Motor neuron (in vitro differentiated cells): Measurements from ENCODE around the gene SAMMSON. TPM values are rescaled to one million over a fixed set of nuclear protein-coding genes. Genes with fewer than 3 reads are reported as not detected.

Source experiments
- ATAC-seq, 8 experiments: fragments of 200-7000 bp; cut with Tn5 transposase; replicated peaks in 6 of 8; 2 replicates each; pipeline ENCODE4 v1.8.0; 2021; ENCODE audit warnings: mild to moderate bottlenecking in 8 of 8, moderate library complexity in 8 of 8
- H3K27ac ChIP-seq, 2 donors: fragments of 250-450 bp; sonication (Bioruptor Pico); 2 replicates each; pipeline ENCODE4 v1.9.0; 2021; ENCODE audit warnings: antibody characterized with exemption in 2 of 2, mild to moderate bottlenecking in 2 of 2, moderate library complexity in 1 of 2
- H3K4me1 ChIP-seq, 2 donors: fragments of 250-450 bp; sonication (Bioruptor Pico); replicated peaks in 1 of 2; 2 replicates each; pipeline ENCODE4 v1.6.1; 2021; ENCODE audit warnings: antibody characterized with exemption in 2 of 2, mild to moderate bottlenecking in 2 of 2, moderate library complexity in 1 of 2
- H3K4me3 ChIP-seq, 5 donors: fragments of 250-450 bp; sonication (Bioruptor Pico); 2 replicates each; pipeline ENCODE4 v1.9.0; 2021; ENCODE audit warnings: antibody characterized with exemption in 5 of 5, mild to moderate bottlenecking in 5 of 5, moderate library complexity in 4 of 5
- WGBS, 10 experiments: fragments of 450-650 bp; shearing (Covaris generic); methylation state at CpG; one replicate each; pipeline ENCODE4 v1.0.0; 2022; 5-methylcytosine and 5-hydroxymethylcytosine counted together
- in situ Hi-C, 9 experiments: fragments of 400-800 bp; cut with MboI; loops; one replicate each; pipeline ENCODE4 v1.15.0; 2021; ENCODE audit warnings: low sequenced_read_pairs in 9 of 9, low pct_unique_long_range_greater_than_20kb in 2 of 9; ENCODE audit not compliant: unreplicated experiment in 9 of 9
- total RNA-seq, 8 experiments: library from RNA; unstranded; fragments of 300-600 nt; gene quantifications; 2 replicates each; pipeline versions ENCODE4 v1.2.3 to v1.2.4, GENCODE V29; 2022

The SAMMSON gene
- total RNA-seq, 8 experiments from 2014 or later = 0.36 to 2.8 (median 0.66) TPM; not detected in 2

- in situ Hi-C loops = loop anchor here in 5 of 9 experiments (25.0 kb wide), 2 partner anchors 1591 to 1616 kb away; no protein-coding TSS in a partner anchor
- ATAC-seq = peak in 4 of 8 experiments; percentile 17 to 31 (median 28)
- H3K4me1 ChIP-seq = peaks cover 6 to 36% of the 10 kb centered on the region in 2 donors
- H3K27ac ChIP-seq = no peak overlapping the region
- no peak overlapping the region for H3K4me3 ChIP-seq
- 10 to 56% (median 24%) methylated on average over 3 to 4 of the region's 4 CpGs; no CpG with 5 or more reads in 2 of the 10 experiments for WGBS, 10 experiments
These were observed 71.6 kb downstream of the SAMMSON start for GRCh38 chr3:70071138-70071537.

DNA sequence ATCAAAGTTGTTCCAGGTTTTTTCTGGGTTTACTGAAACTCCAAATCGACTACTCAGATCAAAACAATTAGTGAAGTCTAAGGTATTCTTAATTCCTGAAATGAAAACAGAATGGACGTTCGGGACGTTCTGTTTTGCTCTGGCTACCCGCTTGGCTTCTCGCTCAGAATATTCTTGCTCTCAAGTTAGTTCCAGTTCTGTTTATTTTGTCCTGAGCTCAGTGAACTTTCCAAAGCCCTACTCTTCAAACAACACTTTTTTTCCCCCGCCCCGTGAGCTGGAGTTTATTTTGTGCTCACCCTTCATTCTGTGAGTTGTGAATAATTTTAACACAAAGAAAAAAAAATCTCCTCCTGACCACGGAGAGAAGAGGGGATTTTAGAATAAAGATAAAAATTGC, 72.6 kb downstream of the SAMMSON start:
- in situ Hi-C loops = loop anchor here in 5 of 9 experiments (25.0 kb wide), 2 partner anchors 1590 to 1615 kb away; no protein-coding TSS in a partner anchor
- H3K4me3 ChIP-seq = peak overlapping the region in 2 of 5 donors; percentile 10 to 14
- peak in 1 of 8 experiments; percentile 35 for ATAC-seq
- WGBS, 10 experiments = 0 to 72% (median 20%) methylated on average over 2 to 9 of the region's 9 CpGs
- no peak overlapping the region for H3K27ac ChIP-seq
- peaks cover 6 to 44% of the 10 kb centered on the region in 2 donors for H3K4me1 ChIP-seq

- no peak overlapping the region for H3K27ac ChIP-seq
- no peak for ATAC-seq
- in situ Hi-C loops = loop anchor here in 5 of 9 experiments (25.0 kb wide), 2 partner anchors 1590 to 1615 kb away; no protein-coding TSS in a partner anchor
- H3K4me1 ChIP-seq = peaks cover 6 to 39% of the 10 kb centered on the region in 2 donors
- H3K4me3 ChIP-seq = no peak overlapping the region
- 44 to 92% (median 81%) methylated on average over 1 to 2 of the region's 2 CpGs for WGBS, 10 experiments
These were observed 73.2 kb downstream of the SAMMSON start for GRCh38 chr3:70072754-70073153.

DNA sequence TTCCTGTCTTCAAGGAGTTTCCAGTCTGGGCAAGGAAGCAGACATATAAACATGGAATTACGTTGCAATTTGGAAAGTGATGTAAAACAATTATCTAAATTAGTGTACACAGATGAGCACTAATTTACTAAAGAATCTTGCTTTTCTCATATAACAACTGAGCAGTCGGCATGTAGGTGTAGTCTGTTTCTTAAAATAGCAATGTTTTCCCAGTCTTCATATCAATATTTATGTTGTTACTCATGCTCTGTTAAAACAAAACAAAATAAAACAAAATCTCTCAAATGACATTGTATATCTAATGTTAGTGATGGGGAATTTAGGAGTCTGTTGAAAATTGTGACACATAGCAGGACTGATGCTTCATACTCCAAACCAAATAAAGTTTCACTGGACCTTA, 75.6 kb downstream of the SAMMSON start:
- H3K4me3 ChIP-seq = no peak overlapping the region
- H3K4me1 ChIP-seq = peaks cover 6 to 26% of the 10 kb centered on the region in 2 donors
- ATAC-seq = peak in 2 of 8 experiments; percentile 50 to 56
- WGBS, 10 experiments = 0 to 100% (median 90%) methylated on average over 1 to 2 of the region's 2 CpGs; no CpG with 5 or more reads in 1 of the 10 experiments
- in situ Hi-C loops = loop anchor here in 4 of 9 experiments (25.0 kb wide), 2 partner anchors 287 to 462 kb away; no protein-coding TSS in a partner anchor
- no peak overlapping the region for H3K27ac ChIP-seq

DNA sequence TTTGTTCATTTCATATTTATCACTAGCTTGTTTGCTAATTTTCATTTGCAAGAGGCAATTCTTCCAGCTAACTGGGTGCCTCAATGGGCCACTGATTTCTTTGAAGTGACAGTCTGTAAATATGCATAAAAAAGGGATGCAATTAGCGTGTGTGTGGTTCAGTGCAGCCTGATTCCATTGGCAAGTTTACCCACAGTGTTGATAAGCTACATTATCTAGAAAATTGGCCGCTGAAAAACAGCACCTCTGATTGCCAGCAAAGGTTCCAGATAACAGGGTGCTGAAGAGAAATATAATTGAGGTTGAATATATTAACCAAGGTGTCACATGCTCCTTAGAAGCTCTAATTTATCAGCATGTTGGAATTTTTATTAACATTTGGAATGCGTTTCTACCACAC, 76.9 kb downstream of the SAMMSON start:
- no peak overlapping the region for H3K27ac ChIP-seq
- no peak for ATAC-seq
- H3K4me3 ChIP-seq = no peak overlapping the region
- in situ Hi-C loops = loop anchor here in 4 of 9 experiments (25.0 kb wide), 2 partner anchors 286 to 461 kb away; no protein-coding TSS in a partner anchor
- peaks cover 2 to 17% of the 10 kb centered on the region in 2 donors for H3K4me1 ChIP-seq
- WGBS, 10 experiments = 11 to 73% (median 52%) methylated on average over 1 to 3 of the region's 3 CpGs; no CpG with 5 or more reads in 1 of the 10 experiments

GRCh38 chr3:70078778-70079177, 79.2 kb downstream of the SAMMSON start:
- in situ Hi-C loops = loop anchor here in 4 of 9 experiments (25.0 kb wide), 2 partner anchors 284 to 459 kb away; no protein-coding TSS in a partner anchor
- WGBS, 10 experiments = 0 to 100% (median 90%) methylated on average over 1 to 3 of the region's 3 CpGs; no CpG with 5 or more reads in 1 of the 10 experiments
- no peak for ATAC-seq
- Histone ChIP-seq H3K4me1 (peaks cover 0 to 8% of the 10 kb centered on the region in 2 donors), H3K27ac (no peak overlapping the region), H3K4me3 (no peak overlapping the region)

DNA sequence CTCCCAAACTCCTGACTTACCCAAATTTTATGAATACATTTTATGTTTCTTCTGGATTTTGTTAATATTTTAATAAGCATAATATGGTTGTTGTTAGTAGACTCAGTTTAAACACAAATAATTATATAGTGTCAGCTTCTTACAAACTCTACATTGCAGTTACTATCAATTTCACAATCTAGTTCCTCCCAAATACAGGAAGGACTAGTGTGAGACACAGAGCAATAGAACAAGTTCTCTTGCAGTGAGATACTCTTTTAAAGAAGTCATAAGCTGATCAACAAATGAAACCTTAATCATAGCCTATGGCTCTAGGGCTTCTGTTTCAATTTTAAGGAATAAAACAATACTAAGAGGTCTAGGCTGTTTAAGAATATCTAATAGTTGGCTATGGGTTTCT, 86.1 kb downstream of the SAMMSON start:
- ATAC-seq = no peak

DNA sequence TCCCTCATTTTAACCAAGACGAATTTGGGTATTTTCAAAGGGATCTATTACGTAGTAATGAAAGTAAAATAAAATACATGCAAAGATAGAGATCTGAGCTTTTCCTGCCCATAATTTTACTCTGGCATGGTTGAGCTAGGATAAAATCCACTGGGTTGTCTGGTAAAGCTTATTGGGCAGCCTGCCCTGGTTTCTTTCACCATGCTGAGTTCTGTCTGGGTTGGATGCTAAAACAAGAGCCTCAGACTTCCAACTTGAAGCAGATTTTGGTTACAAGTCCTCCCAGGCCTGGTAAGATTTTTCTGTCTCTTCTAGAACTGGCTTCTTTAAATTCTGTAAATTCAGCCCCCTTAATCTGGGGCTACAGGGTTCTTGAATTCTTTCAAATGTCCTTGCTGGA, 86.8 kb downstream of the SAMMSON start:
- Histone ChIP-seq H3K4me3 (no peak overlapping the region), H3K4me1 (peaks cover 5 to 11% of the 10 kb centered on the region in 2 donors), H3K27ac (no peak overlapping the region)
- in situ Hi-C loops = loop anchor here in 4 of 9 experiments (25.0 kb wide), 2 partner anchors 276 to 451 kb away; no protein-coding TSS in a partner anchor
- 23 to 89% (median 76%) methylated on average over 2 of the region's 2 CpGs; no CpG with 5 or more reads in 2 of the 10 experiments for WGBS, 10 experiments
- no peak for ATAC-seq

More for the DNA sequence above, 86.1 kb downstream of the SAMMSON start:
- in situ Hi-C loops = loop anchor here in 4 of 9 experiments (25.0 kb wide), 2 partner anchors 277 to 452 kb away; no protein-coding TSS in a partner anchor
- H3K4me1 ChIP-seq = peaks cover 0 to 6% of the 10 kb centered on the region in 2 donors
- H3K4me3 ChIP-seq = no peak overlapping the region
- no peak overlapping the region for H3K27ac ChIP-seq

GRCh38 chr3:70090322-70090913, 90.9 kb downstream of the SAMMSON start:
- no peak overlapping the region for H3K27ac ChIP-seq
- H3K4me3 ChIP-seq = no peak overlapping the region
- ATAC-seq = peak in 1 of 8 experiments; percentile 23
- H3K4me1 ChIP-seq = peaks cover 7 to 17% of the 10 kb centered on the region in 2 donors
- WGBS, 10 experiments = 3 to 34% (median 14%) methylated on average over 3 of the region's 3 CpGs
- in situ Hi-C loops = loop anchor here in 4 of 9 experiments (25.0 kb wide), 2 partner anchors 272 to 447 kb away; no protein-coding TSS in a partner anchor

- Histone ChIP-seq H3K4me3 (no peak overlapping the region), H3K4me1 (peaks cover 7 to 15% of the 10 kb centered on the region in 2 donors), H3K27ac (no peak overlapping the region)
- in situ Hi-C loops = loop anchor here in 4 of 9 experiments (25.0 kb wide), 2 partner anchors 268 to 443 kb away; no protein-coding TSS in a partner anchor
- 33 to 100% (median 84%) methylated on average over 2 to 3 of the region's 3 CpGs; no CpG with 5 or more reads in 2 of the 10 experiments for WGBS, 10 experiments
- no peak for ATAC-seq
These were observed 94.7 kb downstream of the SAMMSON start for GRCh38 chr3:70094197-70094596.

GRCh38 chr3:70095260-70095659, 95.7 kb downstream of the SAMMSON start:
- Histone ChIP-seq H3K4me3 (no peak overlapping the region), H3K4me1 (peaks cover 7 to 11% of the 10 kb centered on the region in 2 donors), H3K27ac (no peak overlapping the region)
- in situ Hi-C loops = loop anchor here in 4 of 9 experiments (25.0 kb wide), 2 partner anchors 267 to 442 kb away; no protein-coding TSS in a partner anchor
- no peak for ATAC-seq
- 8 to 100% (median 90%) methylated on average over 1 to 2 of the region's 2 CpGs; no CpG with 5 or more reads in 1 of the 10 experiments for WGBS, 10 experiments

- Histone ChIP-seq H3K27ac (no peak overlapping the region), H3K4me3 (no peak overlapping the region), H3K4me1 (peaks cover 0 to 10% of the 10 kb centered on the region in 2 donors)
- no peak for ATAC-seq
- WGBS, 10 experiments = 33 to 100% (median 86%) methylated on average over 1 to 5 of the region's 5 CpGs; no CpG with 5 or more reads in 1 of the 10 experiments
- in situ Hi-C loops = loop anchor here in 4 of 9 experiments (25.0 kb wide), 2 partner anchors 266 to 441 kb away; no protein-coding TSS in a partner anchor
These were observed 97.0 kb downstream of the SAMMSON start for GRCh38 chr3:70096376-70097066.
